GF-D8 (cell line): ENCODE results near the gene TTC32.

Source experiments
- DNase-seq: peaks from one replicate; lab custom pipeline; 2025; lab: John Stamatoyannopoulos, UW

TTC32 gene

GRCh38 chr2:19876751-19877150, 25.0 kb downstream of the TTC32 start:
- DNase-seq: no peak

GRCh38 chr2:19875280-19875679, 26.5 kb downstream of the TTC32 start:
- no peak for DNase-seq

- no peak for DNase-seq
Observed at GRCh38 chr2:19874726-19875125, 27.1 kb downstream of the TTC32 start.

GRCh38 chr2:19873014-19873413, 28.8 kb downstream of the TTC32 start:
- no peak for DNase-seq

- DNase-seq: no peak
Observed at GRCh38 chr2:19872302-19872701, 29.5 kb downstream of the TTC32 start.

GRCh38 chr2:19871836-19872235, 29.9 kb downstream of the TTC32 start:
- no peak for DNase-seq

GRCh38 chr2:19870792-19871191, 31.0 kb downstream of the TTC32 start:
- no peak for DNase-seq

- DNase-seq: no peak
Observed at GRCh38 chr2:19868701-19869580, 32.8 kb downstream of the TTC32 start.

GRCh38 chr2:19868224-19868623, 33.6 kb downstream of the TTC32 start:
- DNase-seq: no peak

GRCh38 chr2:19866771-19867170, 35.0 kb downstream of the TTC32 start:
- DNase-seq: no peak

GRCh38 chr2:19865151-19865550, 36.6 kb downstream of the TTC32 start:
- DNase-seq: no peak

- no peak for DNase-seq
Observed at GRCh38 chr2:19864381-19864780, 37.4 kb downstream of the TTC32 start.

GRCh38 chr2:19863303-19864041, 38.3 kb downstream of the TTC32 start:
- no peak for DNase-seq

GRCh38 chr2:19861813-19862212, 40.0 kb downstream of the TTC32 start:
- no peak for DNase-seq

- DNase-seq: no peak
Observed at GRCh38 chr2:19860022-19860421, 41.8 kb downstream of the TTC32 start.

- no peak for DNase-seq
Observed at GRCh38 chr2:19859565-19859964, 42.2 kb downstream of the TTC32 start.

- DNase-seq: no peak
Observed at GRCh38 chr2:19857806-19858205, 44.0 kb downstream of the TTC32 start.

- DNase-seq: no peak
Observed at GRCh38 chr2:19857100-19857499, 44.7 kb downstream of the TTC32 start.

- DNase-seq: no peak
Observed at GRCh38 chr2:19855542-19856431, 46.0 kb downstream of the TTC32 start.

GRCh38 chr2:19854596-19855541, 46.9 kb downstream of the TTC32 start:
- no peak for DNase-seq

- DNase-seq: no peak
Observed at GRCh38 chr2:19851116-19851695, 50.6 kb downstream of the TTC32 start.
